HAP-1 (cell line): Measurements from ENCODE around the gene GFPT1.

Experiments
- DNase-seq, 2 experiments: peaks; one replicate each; pipeline ENCODE4 v3.0.0-alpha.2; 2016 to 2020; ENCODE audit warnings: low spot score in 2 of 2
- H3K27me3 ChIP-seq: fragments of 250-450 bp; sonication (Bioruptor Pico); 2 replicates; pipeline ENCODE4 v1.5.1; 2020; ENCODE audit warnings: low read depth, mild to moderate bottlenecking, moderate library complexity
- H3K36me3 ChIP-seq: fragments of 250-450 bp; sonication (Bioruptor Pico); replicated peaks from 2 replicates; pipeline ENCODE4 v1.5.1; 2020; ENCODE audit warnings: mild to moderate bottlenecking
- H3K4me1 ChIP-seq: fragments of 250-450 bp; sonication (Bioruptor Pico); 2 replicates; pipeline ENCODE4 v1.5.1; 2020; ENCODE audit warnings: mild to moderate bottlenecking
- H3K4me3 ChIP-seq: fragments of 250-450 bp; sonication (Bioruptor Pico); 2 replicates; pipeline ENCODE4 v1.5.1; 2020; ENCODE audit warnings: mild to moderate bottlenecking, moderate library complexity
- H3K9me3 ChIP-seq: fragments of 250-450 bp; sonication (Bioruptor Pico); 2 replicates; pipeline ENCODE4 v1.5.1; 2020; ENCODE audit warnings: mild to moderate bottlenecking, moderate library complexity
- in situ Hi-C: fragments of 300-500 bp; cut with MboI; formaldehyde crosslinking; loops from 3 replicates; pipeline ENCODE4 v1.14.3; 2020; ENCODE audit warnings: low sequenced_read_pairs, inconsistent platforms, mixed read lengths

Gene GFPT1

DNA sequence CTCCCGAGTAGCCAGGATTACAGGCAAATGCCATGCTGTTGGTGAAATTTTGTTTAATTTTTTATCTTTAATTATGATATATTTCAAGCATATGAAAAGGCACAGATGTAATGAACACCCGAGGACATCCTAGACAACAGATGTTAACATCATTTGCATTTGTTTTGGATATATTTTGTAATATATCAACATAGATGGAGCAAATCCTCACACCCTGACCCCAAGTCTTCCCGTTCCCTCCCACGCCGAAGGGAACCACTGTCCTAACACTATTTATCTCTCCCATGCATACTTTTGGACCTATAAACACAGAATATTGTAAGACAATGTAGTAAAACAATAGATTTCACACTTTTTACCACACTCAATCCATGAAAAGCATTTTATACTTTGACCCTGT lies 99.5 kb downstream of the GFPT1 start:
- in situ Hi-C loops, result no loop called here
- Histone ChIP-seq H3K36me3 (no peaks in the 10 kb centered on the region), H3K9me3 (no peaks in the 10 kb centered on the region), H3K27me3 (no peaks in the 10 kb centered on the region), H3K4me1 (no peaks in the 10 kb centered on the region), H3K4me3 (no peak overlapping the region)
- no peak for DNase-seq

DNA sequence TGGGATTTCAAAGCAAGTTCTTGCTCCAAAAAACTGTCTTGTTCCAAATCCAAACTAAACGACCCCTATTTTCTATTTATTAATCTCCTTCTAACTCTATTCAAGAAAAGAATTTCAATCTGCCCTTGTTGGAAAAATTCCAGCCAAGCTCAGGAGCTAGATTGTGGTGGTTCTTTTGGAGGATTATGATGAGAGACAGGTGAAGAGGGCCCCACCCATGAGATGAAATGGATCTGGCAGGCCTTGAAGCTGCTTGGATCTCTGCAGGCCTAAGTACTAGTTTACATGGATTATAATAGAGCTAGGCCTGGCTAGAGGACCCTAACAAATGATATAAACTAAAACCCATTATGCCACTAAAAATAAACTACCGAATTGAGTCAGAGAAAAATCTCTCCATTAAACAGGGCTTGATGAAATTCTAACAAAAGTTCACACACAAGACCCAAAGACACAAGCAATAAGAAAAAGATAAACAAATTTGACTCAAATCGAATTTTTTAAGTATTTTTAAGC lies 101.6 kb downstream of the GFPT1 start:
- no peaks in the 10 kb centered on the region for H3K9me3 ChIP-seq
- H3K4me1 ChIP-seq, result no peaks in the 10 kb centered on the region
- H3K36me3 ChIP-seq, result no peaks in the 10 kb centered on the region
- H3K27me3 ChIP-seq, result no peaks in the 10 kb centered on the region
- in situ Hi-C loops, result no loop called here
- no peak overlapping the region for H3K4me3 ChIP-seq
- DNase-seq, result no peak

GRCh38 chr2:69280796-69281412 lies 106.1 kb downstream of the GFPT1 start:
- Histone ChIP-seq H3K27me3 (peaks cover 3% of the 10 kb centered on the region; the same call in 1 of the 2 replicates), H3K4me1 (no peaks in the 10 kb centered on the region), H3K9me3 (no peaks in the 10 kb centered on the region), H3K36me3 (no peaks in the 10 kb centered on the region), H3K4me3 (no peak overlapping the region)
- no peak for DNase-seq
- in situ Hi-C loops, result no loop called here

DNA sequence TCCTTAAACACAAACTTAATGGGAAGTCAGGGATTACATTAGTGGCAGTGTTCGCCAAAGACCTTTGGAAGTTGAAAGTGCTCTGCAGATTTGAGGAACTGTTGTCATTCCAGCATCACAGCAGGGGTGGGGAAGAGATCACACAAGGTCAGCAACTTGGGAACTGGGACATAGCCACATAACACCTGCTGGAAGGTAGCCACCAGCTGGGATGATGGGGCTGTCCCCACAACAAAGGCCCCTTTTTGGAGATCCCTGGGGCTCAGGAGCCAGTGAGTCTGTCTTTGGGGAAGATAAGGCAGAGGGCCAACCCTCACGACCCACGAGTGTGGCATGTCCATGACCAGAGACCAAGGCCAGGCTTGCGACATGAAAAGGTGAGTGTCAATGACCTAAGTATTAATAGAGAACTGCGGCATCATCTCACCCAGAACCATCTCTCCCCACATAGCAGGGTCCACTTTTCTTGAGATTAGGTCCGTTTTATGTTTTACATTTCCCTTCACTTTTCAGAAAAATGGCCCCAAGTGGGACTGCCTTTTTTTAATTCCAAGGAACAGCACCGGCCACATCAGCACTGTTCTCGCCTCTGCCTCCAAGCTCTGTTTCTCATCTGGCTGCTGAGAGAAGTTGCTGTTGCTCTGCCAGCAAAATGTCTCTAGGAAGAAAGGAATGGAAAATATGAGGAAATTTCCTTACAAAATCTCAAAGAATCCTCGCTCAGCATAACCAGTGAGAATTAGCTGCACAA lies 106.9 kb downstream of the GFPT1 start:
- Histone ChIP-seq H3K4me1 (no peaks in the 10 kb centered on the region), H3K4me3 (no peak overlapping the region), H3K27me3 (peaks cover 3% of the 10 kb centered on the region; the same call in 1 of the 2 replicates), H3K9me3 (no peaks in the 10 kb centered on the region), H3K36me3 (no peaks in the 10 kb centered on the region)
- in situ Hi-C loops, result no loop called here
- DNase-seq, result no peak

DNA sequence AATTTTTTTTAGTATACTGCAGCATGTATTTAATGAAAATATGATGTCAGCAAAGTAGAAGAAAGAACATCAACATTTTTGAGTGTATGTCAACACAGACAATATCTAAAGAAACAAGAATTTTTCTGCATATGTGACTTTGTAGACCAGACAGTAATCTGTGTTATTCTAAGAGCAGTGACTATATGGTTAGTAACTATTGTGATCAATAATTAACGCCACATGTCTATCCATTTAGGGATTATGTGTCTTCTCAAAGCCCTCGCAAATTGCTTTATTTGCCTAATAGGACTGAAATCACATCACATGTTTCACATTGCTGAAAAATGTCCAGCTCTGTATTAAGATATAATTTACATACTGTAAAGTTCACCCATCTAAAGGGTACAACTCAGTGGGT lies 107.8 kb downstream of the GFPT1 start:
- H3K9me3 ChIP-seq, result no peaks in the 10 kb centered on the region
- H3K4me1 ChIP-seq, result no peaks in the 10 kb centered on the region
- in situ Hi-C loops, result no loop called here
- no peaks in the 10 kb centered on the region for H3K36me3 ChIP-seq
- no peak overlapping the region for H3K4me3 ChIP-seq
- H3K27me3 ChIP-seq, result peaks cover 3% of the 10 kb centered on the region; the same call in 1 of the 2 replicates
- DNase-seq, result no peak

GRCh38 chr2:69278366-69278765 lies 108.7 kb downstream of the GFPT1 start:
- DNase-seq, result no peak
- no peaks in the 10 kb centered on the region for H3K36me3 ChIP-seq
- H3K4me3 ChIP-seq, result no peak overlapping the region
- in situ Hi-C loops, result no loop called here
- H3K9me3 ChIP-seq, result no peaks in the 10 kb centered on the region
- H3K4me1 ChIP-seq, result no peaks in the 10 kb centered on the region
- H3K27me3 ChIP-seq, result peaks cover 3% of the 10 kb centered on the region; the same call in 1 of the 2 replicates

DNA sequence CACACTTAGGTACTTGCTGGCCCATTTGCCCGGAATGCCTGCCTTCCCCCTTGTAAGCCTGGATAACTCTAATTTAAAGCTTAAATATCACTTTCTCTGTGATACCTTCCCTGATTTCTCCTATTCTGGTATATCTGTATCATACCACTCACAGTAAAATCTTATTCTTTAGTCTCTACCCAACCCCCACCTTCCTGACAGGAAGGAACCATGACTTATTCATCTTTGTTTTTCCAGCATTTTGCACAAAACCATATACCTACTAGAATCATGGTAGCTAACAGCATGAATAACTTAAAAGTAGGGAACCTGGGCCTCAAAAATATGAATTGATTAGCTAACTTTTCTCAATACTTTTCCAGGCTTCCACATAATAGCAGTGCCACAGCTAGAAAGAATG lies 111.5 kb downstream of the GFPT1 start:
- no peaks in the 10 kb centered on the region for H3K9me3 ChIP-seq
- in situ Hi-C loops, result no loop called here
- no peaks in the 10 kb centered on the region for H3K36me3 ChIP-seq
- H3K4me3 ChIP-seq, result no peak overlapping the region
- DNase-seq, result no peak
- H3K27me3 ChIP-seq, result peaks cover 28% of the 10 kb centered on the region
- H3K4me1 ChIP-seq, result no peaks in the 10 kb centered on the region

GRCh38 chr2:69272803-69273471 lies 114.1 kb downstream of the GFPT1 start:
- no peaks in the 10 kb centered on the region for H3K9me3 ChIP-seq
- H3K4me1 ChIP-seq, result no peaks in the 10 kb centered on the region
- H3K27me3 ChIP-seq, result peaks cover 31% of the 10 kb centered on the region
- no peaks in the 10 kb centered on the region for H3K36me3 ChIP-seq
- no peak for DNase-seq
- in situ Hi-C loops, result no loop called here
- no peak overlapping the region for H3K4me3 ChIP-seq

GRCh38 chr2:69271831-69272257 lies 115.2 kb downstream of the GFPT1 start:
- peaks cover 28% of the 10 kb centered on the region for H3K27me3 ChIP-seq
- H3K36me3 ChIP-seq, result no peaks in the 10 kb centered on the region
- no peak for DNase-seq
- in situ Hi-C loops, result no loop called here
- H3K9me3 ChIP-seq, result no peaks in the 10 kb centered on the region
- H3K4me3 ChIP-seq, result no peak overlapping the region
- no peaks in the 10 kb centered on the region for H3K4me1 ChIP-seq
